Islet precursor cell (in vitro differentiated cells): ENCODE results near the gene DYSF.

Experiments used
- DNase-seq: peaks from one replicate; pipeline ENCODE4 v3.0.0-alpha.2; 2018

Gene DYSF

GRCh38 chr2:71715241-71715750, 261.9 kb downstream of the DYSF start:
- DNase-seq: no peak

GRCh38 chr2:71715951-71716696, 262.8 kb downstream of the DYSF start:
- no peak for DNase-seq

GRCh38 chr2:71716697-71717624, 263.6 kb downstream of the DYSF start:
- DNase-seq: no peak

- no peak for DNase-seq
Observed at GRCh38 chr2:71718686-71719085, 265.3 kb downstream of the DYSF start.

GRCh38 chr2:71719520-71720282, 266.3 kb downstream of the DYSF start:
- no peak for DNase-seq

GRCh38 chr2:71720283-71720560, 266.9 kb downstream of the DYSF start:
- no peak for DNase-seq

GRCh38 chr2:71720596-71721361, 267.4 kb downstream of the DYSF start:
- no peak for DNase-seq

- DNase-seq: no peak
Observed at GRCh38 chr2:71721362-71721665, 268.0 kb downstream of the DYSF start.

GRCh38 chr2:71721669-71722068, 268.3 kb downstream of the DYSF start:
- DNase-seq: no peak

GRCh38 chr2:71722286-71722685, 268.9 kb downstream of the DYSF start:
- DNase-seq: no peak

- DNase-seq: no peak
Observed at GRCh38 chr2:71724793-71725192, 271.4 kb downstream of the DYSF start.

GRCh38 chr2:71725836-71726235, 272.5 kb downstream of the DYSF start:
- DNase-seq: no peak

- no peak for DNase-seq
Observed at GRCh38 chr2:71727562-71727961, 274.2 kb downstream of the DYSF start.

- DNase-seq: no peak
Observed at GRCh38 chr2:71728036-71728435, 274.7 kb downstream of the DYSF start.

GRCh38 chr2:71730785-71731383, 277.5 kb downstream of the DYSF start:
- DNase-seq: peak; percentile 42

GRCh38 chr2:71734620-71735019, 281.3 kb downstream of the DYSF start:
- DNase-seq: no peak

- no peak for DNase-seq
Observed at GRCh38 chr2:71735676-71736075, 282.3 kb downstream of the DYSF start.
